ENCODE results near the gene RBSN.

Gene RBSN

DNA sequence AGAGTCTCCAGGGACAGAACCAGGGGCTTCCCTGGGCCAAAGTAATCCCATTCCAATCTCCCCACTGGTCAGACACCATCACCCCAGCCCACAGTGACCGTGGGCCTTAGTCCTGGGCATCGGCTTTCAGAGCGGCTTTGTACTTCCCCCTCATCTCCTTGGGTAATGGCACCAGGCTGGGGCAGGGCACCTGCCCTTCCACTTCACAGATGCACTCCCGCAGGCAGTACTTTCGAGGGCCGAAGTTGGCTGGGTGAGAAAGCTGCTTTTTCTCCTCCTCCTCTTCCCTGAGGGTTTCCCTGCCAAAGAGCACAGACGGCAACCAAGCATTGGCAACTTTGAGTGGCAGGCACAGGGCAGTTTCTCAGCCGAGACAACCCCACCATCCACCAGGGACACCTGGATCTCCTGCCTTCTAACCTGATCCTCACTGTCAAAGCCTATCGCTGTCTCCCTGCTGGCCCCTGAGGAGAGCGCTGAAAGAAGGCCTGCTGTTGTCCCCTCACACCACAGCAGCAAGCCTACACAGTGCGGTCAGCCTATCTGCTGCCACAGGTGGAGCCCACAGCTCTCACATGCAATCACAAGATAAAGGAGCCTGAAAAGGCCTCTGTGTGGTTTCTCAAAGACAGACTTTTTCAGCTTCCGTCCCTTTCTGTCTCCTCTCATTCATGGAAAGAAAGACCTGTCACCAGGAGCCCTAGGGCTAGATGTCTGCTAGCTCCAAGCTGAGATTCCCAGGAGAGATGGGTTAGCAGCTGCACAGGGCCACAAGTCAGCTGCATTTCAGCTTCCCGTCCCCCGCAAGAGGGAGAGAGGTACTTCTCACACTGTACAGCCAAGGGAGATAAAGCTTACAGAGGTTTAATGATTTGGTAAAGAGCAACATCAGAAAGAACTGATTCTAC is 46.4 kb downstream of the RBSN start:
- Histone ChIP-seq H4K20me1 (ENCODE audit: low read depth, low read length) (peaks cover 7% of the 10 kb centered on the region; the same call in 1 of the 2 replicates), H3K27ac (ENCODE audit: low read depth, low read length) (no peak overlapping the region; the same call in 1 of the 2 replicates), H3K4me3 (ENCODE audit: insufficient read depth, low read length, poor library complexity, severe bottlenecking) (no peak overlapping the region), H3F3A (ENCODE audit: insufficient read depth) (peaks cover 30% of the 10 kb centered on the region), H3K9me3 (ENCODE audit: insufficient read depth, low read length) (no peaks in the 10 kb centered on the region), H3K9ac (ENCODE audit: low read length) (no peak overlapping the region), H3K27me3 (ENCODE audit: low read length) (no peaks in the 10 kb centered on the region), H3K9me2 (replicated peaks; ENCODE audit: insufficient read depth, low read length) (no peaks in the 10 kb centered on the region), H3K4me2 (ENCODE audit: low read depth, low read length, poor library complexity, severe bottlenecking) (no peak overlapping the region), H2AFZ (ENCODE audit: low read depth, low read length, severe bottlenecking) (no peak overlapping the region), H3K79me2 (ENCODE audit: insufficient read depth, low read length) (peaks cover 72% of the 10 kb centered on the region), H3K36me3 (ENCODE audit: low read length) (peaks cover 34% of the 10 kb centered on the region)
- TF ChIP-seq EZH2phosphoT487 (conservative IDR thresholded peaks at IDR 0.05; ENCODE audit: low read length), result no peak
- TF ChIP-seq, protein P1, sequence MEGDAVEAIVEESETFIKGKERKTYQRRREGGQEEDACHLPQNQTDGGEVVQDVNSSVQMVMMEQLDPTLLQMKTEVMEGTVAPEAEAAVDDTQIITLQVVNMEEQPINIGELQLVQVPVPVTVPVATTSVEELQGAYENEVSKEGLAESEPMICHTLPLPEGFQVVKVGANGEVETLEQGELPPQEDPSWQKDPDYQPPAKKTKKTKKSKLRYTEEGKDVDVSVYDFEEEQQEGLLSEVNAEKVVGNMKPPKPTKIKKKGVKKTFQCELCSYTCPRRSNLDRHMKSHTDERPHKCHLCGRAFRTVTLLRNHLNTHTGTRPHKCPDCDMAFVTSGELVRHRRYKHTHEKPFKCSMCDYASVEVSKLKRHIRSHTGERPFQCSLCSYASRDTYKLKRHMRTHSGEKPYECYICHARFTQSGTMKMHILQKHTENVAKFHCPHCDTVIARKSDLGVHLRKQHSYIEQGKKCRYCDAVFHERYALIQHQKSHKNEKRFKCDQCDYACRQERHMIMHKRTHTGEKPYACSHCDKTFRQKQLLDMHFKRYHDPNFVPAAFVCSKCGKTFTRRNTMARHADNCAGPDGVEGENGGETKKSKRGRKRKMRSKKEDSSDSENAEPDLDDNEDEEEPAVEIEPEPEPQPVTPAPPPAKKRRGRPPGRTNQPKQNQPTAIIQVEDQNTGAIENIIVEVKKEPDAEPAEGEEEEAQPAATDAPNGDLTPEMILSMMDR (IDR thresholded peaks at IDR 0.05; ENCODE audit: insufficient read depth, low read length, poor library complexity, severe bottlenecking), result no peak

DNA sequence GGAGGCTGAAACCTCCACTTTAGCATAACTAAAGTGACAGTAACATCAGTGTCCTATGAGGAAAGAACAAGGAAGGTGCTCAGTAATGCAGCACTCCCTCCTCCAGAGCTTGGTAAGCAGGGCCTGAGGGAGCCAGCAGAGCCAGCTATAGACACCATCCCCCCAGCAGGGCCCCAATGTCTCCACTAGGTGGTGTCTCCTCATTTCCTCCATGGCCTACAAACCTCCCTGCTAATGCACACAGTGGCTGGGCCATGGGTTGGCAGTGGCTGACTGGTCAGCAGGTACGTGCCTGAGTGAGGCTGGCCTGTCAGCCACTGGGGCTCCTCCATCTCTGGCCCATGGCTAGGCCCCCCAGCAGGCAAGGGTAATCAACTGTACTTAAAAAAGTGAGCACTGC is 47.4 kb downstream of the RBSN start:
- Histone ChIP-seq H3K79me2 (ENCODE audit: insufficient read depth, low read length) (peaks cover 61% of the 10 kb centered on the region), H2AFZ (ENCODE audit: low read depth, low read length, severe bottlenecking) (no peak overlapping the region), H3K9ac (ENCODE audit: low read length) (no peak overlapping the region), H3K27me3 (ENCODE audit: low read length) (no peaks in the 10 kb centered on the region), H3K4me2 (ENCODE audit: low read depth, low read length, poor library complexity, severe bottlenecking) (peak overlapping the region; percentile 37), H3F3A (ENCODE audit: insufficient read depth) (peaks cover 30% of the 10 kb centered on the region), H3K9me2 (replicated peaks; ENCODE audit: insufficient read depth, low read length) (no peaks in the 10 kb centered on the region), H3K4me3 (ENCODE audit: insufficient read depth, low read length, poor library complexity, severe bottlenecking) (no peak overlapping the region), H3K27ac (ENCODE audit: low read depth, low read length) (peak overlapping the region; percentile 83), H3K9me3 (ENCODE audit: insufficient read depth, low read length) (no peaks in the 10 kb centered on the region), H4K20me1 (ENCODE audit: low read depth, low read length) (peaks cover 7% of the 10 kb centered on the region; the same call in 1 of the 2 replicates), H3K36me3 (ENCODE audit: low read length) (peaks cover 43% of the 10 kb centered on the region)
- TF ChIP-seq EZH2phosphoT487 (conservative IDR thresholded peaks at IDR 0.05; ENCODE audit: low read length), result no peak
- TF ChIP-seq, protein P1 (IDR thresholded peaks at IDR 0.05; ENCODE audit: insufficient read depth, low read length, poor library complexity, severe bottlenecking), result peak; percentile 53

DNA sequence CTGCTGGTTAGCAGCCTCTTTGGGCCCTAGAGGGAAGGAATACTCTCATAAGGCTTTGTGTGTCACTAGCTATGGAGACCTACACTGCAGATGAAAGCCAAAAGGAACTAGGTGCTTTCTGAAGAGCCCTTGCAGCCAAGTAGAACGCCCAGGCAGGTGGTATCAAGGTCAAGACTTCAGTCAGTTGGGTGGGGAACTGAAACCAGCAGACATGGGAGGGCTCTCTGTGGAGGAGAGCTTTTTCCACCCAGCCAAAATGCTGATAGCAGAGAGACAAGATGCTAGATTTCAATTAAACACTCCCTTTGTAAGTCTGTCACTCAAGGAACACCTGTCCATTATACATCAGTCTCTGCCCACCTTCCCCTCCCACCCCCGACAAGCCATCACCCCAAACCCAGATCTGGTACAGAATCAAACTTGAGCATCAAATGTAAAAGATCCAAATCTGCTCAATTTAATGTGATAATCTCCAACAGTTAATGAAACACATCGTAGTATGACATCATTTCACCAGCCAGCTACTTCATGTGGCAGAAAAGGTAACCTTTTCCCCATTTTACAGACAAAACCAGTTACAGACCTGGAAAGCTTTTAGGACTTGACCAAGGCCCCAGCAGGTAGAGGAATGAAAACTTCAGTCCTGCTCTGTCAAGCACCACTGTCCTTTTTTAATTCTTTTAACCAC is 48.4 kb downstream of the RBSN start:
- Histone ChIP-seq H3K79me2 (ENCODE audit: insufficient read depth, low read length) (peaks cover 51% of the 10 kb centered on the region), H4K20me1 (ENCODE audit: low read depth, low read length) (peaks cover 7% of the 10 kb centered on the region; the same call in 1 of the 2 replicates), H3K4me2 (ENCODE audit: low read depth, low read length, poor library complexity, severe bottlenecking) (peak overlapping the region; percentile 37), H3K9me2 (replicated peaks; ENCODE audit: insufficient read depth, low read length) (no peaks in the 10 kb centered on the region), H3K9me3 (ENCODE audit: insufficient read depth, low read length) (no peaks in the 10 kb centered on the region), H3K27me3 (ENCODE audit: low read length) (no peaks in the 10 kb centered on the region), H3K27ac (ENCODE audit: low read depth, low read length) (peak overlapping the region; percentile 83), H3K4me3 (ENCODE audit: insufficient read depth, low read length, poor library complexity, severe bottlenecking) (no peak overlapping the region), H3K9ac (ENCODE audit: low read length) (no peak overlapping the region), H3F3A (ENCODE audit: insufficient read depth) (peaks cover 30% of the 10 kb centered on the region), H2AFZ (ENCODE audit: low read depth, low read length, severe bottlenecking) (no peak overlapping the region), H3K36me3 (ENCODE audit: low read length) (peaks cover 38% of the 10 kb centered on the region)
- TF ChIP-seq EZH2phosphoT487 (conservative IDR thresholded peaks at IDR 0.05; ENCODE audit: low read length), result no peak
- TF ChIP-seq, protein P1 (IDR thresholded peaks at IDR 0.05; ENCODE audit: insufficient read depth, low read length, poor library complexity, severe bottlenecking), result no peak

All from SU-DHL-6 (cell line).